ENCODE results near the gene ZFP3. TPM values are rescaled to one million over a fixed set of nuclear protein-coding genes. Genes with fewer than 3 reads are reported as not detected.
"Not testable (repeated sequence)": the region's sequence is repeated elsewhere in the genome, so short reads cannot be mapped to it uniquely, and the experiment has no call there.

ZFP3 gene
- total RNA-seq: 4.2 TPM
- long read RNA-seq, full-length matches to known transcripts: 5 of 11 reads
- long read RNA-seq, partial matches to known transcripts: 0 of 11 reads
- long read RNA-seq, other reads (novel, unspliced or antisense): 6 of 11 reads

GRCh38 chr17:5078106-5079028, at the start of gene ZFP3:
Gene ZFP3, plus strand, starts transcription at chr17:5078467. Its CDS starts 13,038 bp downstream, at chr17:5091505.
- DNase-seq (ENCODE audit: low spot score): peak; percentile 95

GRCh38 chr17:5030168-5030567, 48.1 kb upstream of the ZFP3 start:
- DNase-seq (ENCODE audit: low spot score): not testable (repeated sequence)

GRCh38 chr17:5031365-5032082, 46.7 kb upstream of the ZFP3 start:
- DNase-seq (ENCODE audit: low spot score): peak; percentile 93

GRCh38 chr17:5032865-5033264, 45.4 kb upstream of the ZFP3 start:
- no peak for DNase-seq (ENCODE audit: low spot score)

GRCh38 chr17:5033352-5034015, 44.8 kb upstream of the ZFP3 start:
- DNase-seq (ENCODE audit: low spot score): no peak

GRCh38 chr17:5034063-5034462, 44.2 kb upstream of the ZFP3 start:
- DNase-seq (ENCODE audit: low spot score): no peak

- DNase-seq (ENCODE audit: low spot score): no peak
Observed at GRCh38 chr17:5034651-5035050, 43.6 kb upstream of the ZFP3 start.

GRCh38 chr17:5035315-5035714, 43.0 kb upstream of the ZFP3 start, which contains the start of gene SLC52A1:
Gene SLC52A1, minus strand, starts transcription at chr17:5035426. Its CDS starts 820 bp downstream, at chr17:5034606.
- no peak for DNase-seq (ENCODE audit: low spot score)

- no peak for DNase-seq (ENCODE audit: low spot score)
Observed at GRCh38 chr17:5042157-5043022, 35.9 kb upstream of the ZFP3 start.

GRCh38 chr17:5043524-5043923, 34.7 kb upstream of the ZFP3 start:
- no peak for DNase-seq (ENCODE audit: low spot score)

GRCh38 chr17:5044630-5045029, 33.6 kb upstream of the ZFP3 start:
- no peak for DNase-seq (ENCODE audit: low spot score)

GRCh38 chr17:5045496-5045895, 32.8 kb upstream of the ZFP3 start:
- no peak for DNase-seq (ENCODE audit: low spot score)

GRCh38 chr17:5047446-5047845, 30.8 kb upstream of the ZFP3 start:
- DNase-seq (ENCODE audit: low spot score): no peak

GRCh38 chr17:5049314-5049841, 28.9 kb upstream of the ZFP3 start:
- no peak for DNase-seq (ENCODE audit: low spot score)

GRCh38 chr17:5050278-5050677, 28.0 kb upstream of the ZFP3 start:
- no peak for DNase-seq (ENCODE audit: low spot score)

GRCh38 chr17:5055543-5055942, 22.7 kb upstream of the ZFP3 start:
- no peak for DNase-seq (ENCODE audit: low spot score)

- DNase-seq (ENCODE audit: low spot score): no peak
Observed at GRCh38 chr17:5065227-5065744, 13.0 kb upstream of the ZFP3 start.

GRCh38 chr17:5068236-5068635, 10.0 kb upstream of the ZFP3 start:
- no peak for DNase-seq (ENCODE audit: low spot score)

GRCh38 chr17:5069724-5070123, 8.5 kb upstream of the ZFP3 start:
- DNase-seq (ENCODE audit: low spot score): no peak

GRCh38 chr17:5075472-5075871, 2.8 kb upstream of the ZFP3 start:
- not testable (repeated sequence) for DNase-seq (ENCODE audit: low spot score)
